ENCODE data around the gene PPP1R14D. TPM values are rescaled to one million over a fixed set of nuclear protein-coding genes. Genes with fewer than 3 reads are reported as not detected.

PPP1R14D gene
- total RNA-seq, 1 experiment from 2014 or later, result not detected

GRCh38 chr15:40787344-40787841 lies 41.1 kb downstream of the PPP1R14D start:
- no peak overlapping the region for H2BK5ac ChIP-seq (ENCODE audit: insufficient read length, low read length)
- H2BK15ac ChIP-seq (ENCODE audit: low read depth, low read length), result no peak overlapping the region
- no peak overlapping the region for H2BK120ac ChIP-seq (ENCODE audit: low read depth, low read length, poor library complexity, severe bottlenecking)
- peak overlapping the region; percentile 43 for H3K4me2 ChIP-seq (ENCODE audit: insufficient read depth, insufficient read length, low read length)
- H3T11ph ChIP-seq (ENCODE audit: low read length), result no peak overlapping the region
- H3K18ac ChIP-seq (ENCODE audit: insufficient read length, low read depth, low read length), result no peak overlapping the region
- WGBS (ENCODE audit: extremely low coverage, insufficient read length, low lambda C conversion rate), result no CpG with 5 or more reads among the region's 4 CpGs
- no peaks in the 10 kb centered on the region for H4K20me1 ChIP-seq (ENCODE audit: control insufficient read depth, insufficient read depth, insufficient read length)
- TF ChIP-seq CTCF (conservative IDR thresholded peaks at IDR 0.05), result no peak
- H3K56ac ChIP-seq (ENCODE audit: insufficient read length, low read depth, low read length), result no peak overlapping the region
- Mint-ChIP-seq H3K4me3 (peak overlapping the region; percentile 29 to 63), H3K4me1 (peaks cover 49 to 53% of the 10 kb centered on the region in 2 experiments), H3K9me3 (no peaks in the 10 kb centered on the region), H3K27me3 (ENCODE audit: low read depth) (no peaks in the 10 kb centered on the region), H3K27ac (peak overlapping the region; percentile 89 to 96 (median 91); a peak in 6 of 7 replicates), H3K36me3 (ENCODE audit: insufficient read depth in 1 of 3, low read depth in 3 of 3) (peaks cover 6 to 10% (median 7%) of the 10 kb centered on the region in 3 experiments; a peak in 5 of 7 replicates)
- H3K27me3 ChIP-seq (ENCODE audit: insufficient read depth, low read length), result no peaks in the 10 kb centered on the region
- peak; percentile 89 for DNase-seq
- no peak overlapping the region for H4K5ac ChIP-seq (ENCODE audit: insufficient read length, low read depth, low read length)
- no peaks in the 10 kb centered on the region for H3K23me2 ChIP-seq (ENCODE audit: insufficient read length, low read depth, low read length, poor library complexity, severe bottlenecking)
- H3K4me1 ChIP-seq (ENCODE audit: insufficient read depth, low read length), result peaks cover 9% of the 10 kb centered on the region; the same call in 1 of the 2 replicates
- H3K14ac ChIP-seq (ENCODE audit: insufficient read depth, low read length), result no peak overlapping the region
- no peak overlapping the region for H3K23ac ChIP-seq (ENCODE audit: insufficient read length, low read depth, low read length)
- H3K79me1 ChIP-seq (ENCODE audit: insufficient read depth, low read depth, low read length, poor library complexity, severe bottlenecking), result peaks cover 4% of the 10 kb centered on the region
- no peak overlapping the region for H3K4ac ChIP-seq (ENCODE audit: low read depth, low read length)
- no peaks in the 10 kb centered on the region for H3K79me2 ChIP-seq (ENCODE audit: insufficient read depth, low read length)
- no peak overlapping the region for H2AK5ac ChIP-seq (ENCODE audit: insufficient read length, low read length)
- H4K91ac ChIP-seq (ENCODE audit: insufficient read length, low read depth, low read length), result no peak overlapping the region
- H3K9ac ChIP-seq (ENCODE audit: extremely low read depth, insufficient read length, low read length), result no peak overlapping the region
- no peak overlapping the region for H2BK12ac ChIP-seq (ENCODE audit: insufficient read length, low read depth, low read length)
- H3K9me3 ChIP-seq (ENCODE audit: control insufficient read depth, low read depth, low read length), result no peaks in the 10 kb centered on the region
- no peak overlapping the region for H4K8ac ChIP-seq (replicated peaks; ENCODE audit: insufficient read length, low read depth, low read length)
- H2BK20ac ChIP-seq (ENCODE audit: low read depth, low read length, poor library complexity, severe bottlenecking), result no peak overlapping the region
- H3K27ac ChIP-seq (ENCODE audit: insufficient read length, low read depth, low read length), result no peak overlapping the region
- H2AFZ ChIP-seq (ENCODE audit: low read length), result no peak overlapping the region

Measured in H9 (cell line).